ENCODE measurements around the gene RTP1. TPM values are rescaled to one million over a fixed set of nuclear protein-coding genes. Genes with fewer than 3 reads are reported as not detected.
"Not testable (repeated sequence)": the region's sequence is repeated elsewhere in the genome, so short reads cannot be mapped to it uniquely, and the experiment has no call there.

The RTP1 gene
- total RNA-seq, 2 experiments from 2014 or later, result not detected

DNA sequence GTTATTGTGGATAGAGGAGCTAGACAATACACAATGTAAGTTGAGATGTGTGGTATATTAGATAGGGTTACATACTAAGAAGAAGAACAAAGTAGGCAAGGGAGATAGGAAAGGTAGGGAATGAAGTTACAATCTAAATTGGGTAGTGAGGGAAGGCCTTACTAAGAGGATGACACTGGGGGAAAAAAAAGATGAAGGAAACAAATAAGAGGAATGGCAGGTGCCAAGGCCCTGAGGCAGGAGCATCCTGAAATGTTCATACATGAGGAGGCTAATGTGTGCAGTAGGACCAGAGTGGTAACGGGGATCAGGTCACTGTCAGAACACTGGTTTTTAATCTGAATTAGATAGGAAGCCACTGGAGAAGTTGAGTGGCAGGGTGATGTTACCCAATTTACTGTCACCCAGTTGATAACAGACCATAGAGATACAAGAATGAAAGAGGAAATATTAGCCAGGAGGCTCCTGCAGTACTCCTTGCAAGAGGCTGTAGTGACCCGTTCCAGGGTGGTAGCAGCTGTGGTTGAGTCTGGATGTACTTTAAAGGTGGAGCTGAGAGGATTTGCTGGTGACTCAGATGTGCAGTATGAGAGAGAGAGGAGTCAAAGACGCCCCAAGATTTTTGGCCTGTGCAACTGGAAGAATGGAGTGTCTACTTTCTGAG, 14.4 kb downstream of the RTP1 start:
- no peak overlapping the region for H3K27ac Mint-ChIP-seq
- no peak for DNase-seq
- no peaks in the 10 kb centered on the region for H3K4me1 Mint-ChIP-seq
- no peak overlapping the region for H3K4me3 Mint-ChIP-seq
- no peaks in the 10 kb centered on the region for H3K9me3 Mint-ChIP-seq
- H3K27me3 Mint-ChIP-seq, result no peaks in the 10 kb centered on the region
- no peaks in the 10 kb centered on the region for H3K36me3 Mint-ChIP-seq

DNA sequence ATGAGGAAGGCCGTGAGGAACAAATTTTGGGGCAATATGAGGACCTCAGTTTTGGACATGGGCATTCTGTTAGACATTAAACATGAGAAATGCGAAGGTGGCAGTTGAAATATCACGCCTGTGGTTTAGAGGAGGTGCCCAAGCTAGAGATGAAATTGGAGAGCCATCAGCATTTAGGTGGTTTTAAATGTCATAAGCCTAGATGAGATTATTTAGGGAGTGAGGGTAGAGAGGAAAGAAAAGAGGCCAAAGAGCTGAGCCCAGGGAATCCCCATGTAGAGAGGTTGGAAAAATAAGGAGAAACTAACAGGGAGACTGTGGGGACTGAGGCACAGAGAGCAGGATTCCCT, 14.9 kb downstream of the RTP1 start:
- H3K4me3 Mint-ChIP-seq, result no peak overlapping the region
- H3K27ac Mint-ChIP-seq, result no peak overlapping the region
- no peak for DNase-seq
- H3K27me3 Mint-ChIP-seq, result no peaks in the 10 kb centered on the region
- no peaks in the 10 kb centered on the region for H3K9me3 Mint-ChIP-seq
- no peaks in the 10 kb centered on the region for H3K4me1 Mint-ChIP-seq
- H3K36me3 Mint-ChIP-seq, result no peaks in the 10 kb centered on the region

DNA sequence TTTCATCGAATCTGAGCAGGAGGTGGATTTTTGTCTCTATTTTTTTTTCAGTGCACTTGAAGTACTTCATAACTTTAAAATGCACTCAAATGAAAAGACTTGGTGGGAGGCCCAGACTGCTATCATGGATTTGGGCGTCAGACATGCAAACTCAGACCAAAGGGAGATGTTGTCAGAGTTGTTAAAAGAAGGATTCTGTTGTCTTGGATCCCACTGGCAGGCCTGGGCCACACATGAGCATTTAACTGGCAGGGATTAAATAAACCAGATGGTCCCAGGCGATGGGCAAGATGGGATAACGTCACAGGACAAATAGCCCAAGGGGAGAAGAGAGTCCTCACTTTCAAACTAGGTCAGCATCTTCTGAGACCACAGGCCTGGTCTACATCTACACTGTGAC, 15.4 kb downstream of the RTP1 start:
- Mint-ChIP-seq H3K27ac (no peak overlapping the region), H3K4me1 (no peaks in the 10 kb centered on the region), H3K27me3 (no peaks in the 10 kb centered on the region), H3K9me3 (no peaks in the 10 kb centered on the region), H3K36me3 (no peaks in the 10 kb centered on the region), H3K4me3 (no peak overlapping the region)
- no peak for DNase-seq

DNA sequence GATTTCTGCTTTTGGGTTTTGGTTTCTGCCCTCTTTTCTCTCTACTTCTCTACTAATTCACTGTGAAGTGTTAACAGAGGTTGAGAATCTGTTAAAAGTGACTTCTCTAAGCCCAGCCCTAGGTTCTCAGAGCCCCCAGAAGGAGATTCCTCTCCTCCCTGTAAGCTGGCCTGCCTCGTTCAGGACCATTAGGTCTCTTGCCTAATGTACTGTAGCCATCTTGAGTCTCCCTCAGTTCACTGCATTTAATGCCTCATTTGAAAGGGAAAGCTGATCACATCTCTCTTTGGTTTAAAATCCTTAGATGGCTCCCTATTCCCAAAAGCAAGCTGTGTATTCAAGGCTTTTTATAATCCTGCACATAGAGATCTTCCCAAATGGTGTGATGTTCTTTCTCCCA, 16.3 kb downstream of the RTP1 start:
- Mint-ChIP-seq H3K4me1 (no peaks in the 10 kb centered on the region), H3K9me3 (no peaks in the 10 kb centered on the region), H3K27me3 (no peaks in the 10 kb centered on the region), H3K36me3 (no peaks in the 10 kb centered on the region), H3K4me3 (no peak overlapping the region), H3K27ac (no peak overlapping the region)
- no peak for DNase-seq

DNA sequence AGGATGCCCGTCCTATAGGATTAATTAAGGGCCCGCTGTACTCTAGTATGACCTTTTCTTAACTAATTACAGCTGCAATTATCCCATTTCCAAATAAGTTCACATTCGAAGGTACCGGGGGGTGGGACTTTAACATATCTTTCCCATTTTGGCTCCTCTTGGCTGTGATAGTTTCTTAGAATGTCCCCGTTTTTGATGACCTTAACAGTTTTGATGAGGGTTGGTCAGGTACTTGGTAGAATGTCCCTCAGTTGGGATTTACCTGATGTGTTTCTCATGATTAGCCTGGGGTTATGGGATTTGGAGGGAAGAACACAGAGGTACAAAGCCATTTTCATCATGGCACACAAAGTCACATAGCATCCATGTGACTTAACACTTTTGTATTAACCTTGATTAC, 18.2 kb downstream of the RTP1 start:
- DNase-seq, result no peak
- Mint-ChIP-seq H3K27ac (no peak overlapping the region), H3K4me3 (no peak overlapping the region), H3K36me3 (no peaks in the 10 kb centered on the region), H3K9me3 (no peaks in the 10 kb centered on the region), H3K4me1 (no peaks in the 10 kb centered on the region), H3K27me3 (no peaks in the 10 kb centered on the region)

DNA sequence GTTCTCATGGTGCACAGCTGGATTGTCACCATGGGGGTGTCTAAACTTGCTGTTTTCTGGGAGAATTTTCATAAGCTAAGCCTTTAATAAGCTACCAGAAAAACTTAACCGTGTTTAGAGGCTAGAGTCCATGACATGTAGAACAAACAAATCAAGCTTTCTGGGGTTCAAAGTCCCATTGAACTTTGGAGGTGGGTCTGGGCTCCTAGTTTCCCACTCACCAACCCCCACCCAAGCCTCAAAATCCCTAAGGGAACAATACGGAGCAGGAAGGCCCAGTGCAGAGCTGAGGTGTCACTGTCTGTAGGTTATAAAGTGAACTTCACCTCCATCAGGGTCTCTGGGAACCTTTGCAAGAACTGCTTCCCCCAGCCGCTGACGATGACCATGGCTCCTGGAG, 25.5 kb downstream of the RTP1 start:
- no peaks in the 10 kb centered on the region for H3K36me3 Mint-ChIP-seq
- no peaks in the 10 kb centered on the region for H3K9me3 Mint-ChIP-seq
- no peak for DNase-seq
- no peak overlapping the region for H3K4me3 Mint-ChIP-seq
- H3K27me3 Mint-ChIP-seq, result no peaks in the 10 kb centered on the region
- H3K4me1 Mint-ChIP-seq, result no peaks in the 10 kb centered on the region
- H3K27ac Mint-ChIP-seq, result no peak overlapping the region

DNA sequence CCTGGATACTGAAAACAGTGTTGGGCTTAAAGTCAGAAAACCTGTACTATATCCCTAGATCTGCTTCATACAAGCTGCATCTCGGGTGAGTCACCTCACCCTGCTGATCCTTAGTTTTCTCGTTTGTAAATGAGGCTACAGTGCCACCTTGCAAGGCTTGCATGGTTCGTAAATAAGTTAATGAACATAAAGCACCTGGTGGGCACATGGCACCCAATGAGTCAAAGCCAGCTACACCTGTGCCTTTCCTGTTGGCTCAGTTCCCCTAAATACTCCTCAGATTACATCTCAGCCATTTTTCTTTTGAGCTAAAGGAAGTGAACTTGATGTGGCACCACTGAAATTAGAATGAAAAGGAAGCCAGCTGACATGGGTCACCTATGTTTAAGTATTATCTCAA, 26.5 kb downstream of the RTP1 start:
- no peaks in the 10 kb centered on the region for H3K9me3 Mint-ChIP-seq
- H3K36me3 Mint-ChIP-seq, result no peaks in the 10 kb centered on the region
- no peaks in the 10 kb centered on the region for H3K27me3 Mint-ChIP-seq
- no peak overlapping the region for H3K4me3 Mint-ChIP-seq
- H3K27ac Mint-ChIP-seq, result no peak overlapping the region
- no peaks in the 10 kb centered on the region for H3K4me1 Mint-ChIP-seq
- DNase-seq, result no peak

DNA sequence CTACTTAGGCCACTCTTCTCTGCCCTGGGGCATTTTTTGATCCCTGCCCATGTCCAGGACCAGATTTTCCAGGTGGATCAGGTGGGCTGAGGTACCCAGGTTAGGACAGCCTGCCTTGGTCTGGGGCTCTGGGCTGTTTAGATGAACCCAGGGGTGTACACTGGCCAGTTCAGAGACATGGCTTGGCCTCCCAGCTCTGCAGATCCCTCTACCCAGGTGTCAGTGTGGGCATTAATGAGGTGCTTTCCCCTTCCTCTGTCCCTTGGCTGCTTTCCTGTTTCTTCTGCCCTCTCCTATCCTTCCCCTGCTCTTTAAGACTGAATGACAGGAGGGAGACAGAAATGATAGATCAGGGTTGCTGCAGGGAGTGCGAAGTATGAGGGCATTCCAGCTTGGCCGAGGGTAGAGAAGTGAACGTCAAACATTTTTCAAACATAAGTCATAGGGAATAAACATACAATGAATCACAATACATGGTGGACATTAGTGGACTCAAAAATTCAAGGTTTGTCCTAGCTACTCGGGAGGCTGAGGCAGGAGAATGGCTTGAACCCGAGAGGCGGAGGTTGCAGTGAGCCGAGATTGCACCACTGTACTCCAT, 30.5 kb downstream of the RTP1 start:
- no peak for DNase-seq
- no peaks in the 10 kb centered on the region for H3K9me3 Mint-ChIP-seq
- peaks cover 4% of the 10 kb centered on the region for H3K27me3 Mint-ChIP-seq
- H3K36me3 Mint-ChIP-seq, result no peaks in the 10 kb centered on the region
- H3K27ac Mint-ChIP-seq, result no peak overlapping the region
- H3K4me1 Mint-ChIP-seq, result no peaks in the 10 kb centered on the region
- H3K4me3 Mint-ChIP-seq, result no peak overlapping the region

DNA sequence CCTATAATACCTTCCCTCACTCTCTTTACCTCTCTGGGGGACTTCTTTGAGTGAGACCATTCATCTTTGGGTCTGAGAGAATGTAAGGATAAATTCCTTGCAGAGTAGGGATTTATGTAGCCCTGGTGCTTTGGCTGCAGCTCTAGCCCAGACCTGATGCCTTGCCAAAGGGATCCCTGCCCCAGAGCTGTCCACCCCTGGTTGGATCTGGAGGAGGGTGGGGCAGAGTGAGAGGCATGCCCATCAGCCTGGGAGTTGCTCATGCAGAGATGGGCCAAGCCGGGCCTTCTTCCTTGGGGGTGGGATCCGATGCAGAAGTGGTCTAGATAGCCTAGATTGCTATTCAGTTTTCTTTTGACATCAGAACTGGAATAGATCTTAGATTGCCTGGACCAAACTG, 31.5 kb downstream of the RTP1 start:
- no peaks in the 10 kb centered on the region for H3K9me3 Mint-ChIP-seq
- peaks cover 4% of the 10 kb centered on the region for H3K27me3 Mint-ChIP-seq
- DNase-seq, result no peak
- no peaks in the 10 kb centered on the region for H3K4me1 Mint-ChIP-seq
- no peaks in the 10 kb centered on the region for H3K36me3 Mint-ChIP-seq
- no peak overlapping the region for H3K4me3 Mint-ChIP-seq
- no peak overlapping the region for H3K27ac Mint-ChIP-seq

DNA sequence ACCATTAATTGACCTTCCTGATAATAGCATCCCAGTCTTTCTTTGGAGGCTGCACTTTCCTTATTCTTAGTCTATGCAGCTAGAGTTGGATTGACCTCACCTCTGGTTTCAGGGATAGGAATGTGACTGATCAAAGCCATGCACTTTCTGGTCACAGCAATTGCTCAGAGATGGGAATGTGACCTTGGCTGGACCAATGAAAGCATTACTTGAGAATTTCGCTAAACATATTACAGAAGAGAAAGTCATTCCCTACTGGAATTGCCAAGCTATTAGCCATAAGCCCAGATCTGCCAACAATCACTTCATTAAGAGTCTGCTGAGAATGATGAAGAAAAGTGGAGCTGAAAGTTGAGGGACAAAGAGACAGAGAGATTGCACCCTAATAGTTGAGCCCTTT, 32.7 kb downstream of the RTP1 start:
- DNase-seq, result no peak
- no peaks in the 10 kb centered on the region for H3K4me1 Mint-ChIP-seq
- H3K36me3 Mint-ChIP-seq, result no peaks in the 10 kb centered on the region
- no peaks in the 10 kb centered on the region for H3K9me3 Mint-ChIP-seq
- no peak overlapping the region for H3K27ac Mint-ChIP-seq
- H3K27me3 Mint-ChIP-seq, result peaks cover 4% of the 10 kb centered on the region
- no peak overlapping the region for H3K4me3 Mint-ChIP-seq

DNA sequence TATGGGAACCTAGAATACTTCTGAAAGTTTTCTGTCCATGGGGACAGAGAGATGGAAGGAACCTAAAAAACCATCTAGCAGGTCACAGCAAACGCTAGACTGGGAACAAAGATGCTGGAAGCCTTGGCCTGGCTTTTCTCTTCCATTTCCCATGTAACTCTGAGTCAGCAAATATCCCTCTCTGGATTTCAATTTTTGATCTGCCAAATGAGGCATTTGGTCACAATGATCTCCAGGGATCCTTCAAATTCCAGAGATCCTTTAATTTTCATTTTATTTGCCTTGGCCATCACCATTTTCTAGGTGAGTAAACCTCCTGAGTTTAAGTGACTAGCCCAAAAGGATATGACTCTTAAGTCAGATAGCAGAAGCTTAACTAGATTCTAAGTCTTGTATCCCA, 39.7 kb downstream of the RTP1 start:
- Mint-ChIP-seq H3K27me3 (no peaks in the 10 kb centered on the region), H3K4me3 (no peak overlapping the region), H3K9me3 (peaks cover 5% of the 10 kb centered on the region), H3K27ac (no peak overlapping the region), H3K4me1 (no peaks in the 10 kb centered on the region), H3K36me3 (no peaks in the 10 kb centered on the region)
- no peak for DNase-seq

DNA sequence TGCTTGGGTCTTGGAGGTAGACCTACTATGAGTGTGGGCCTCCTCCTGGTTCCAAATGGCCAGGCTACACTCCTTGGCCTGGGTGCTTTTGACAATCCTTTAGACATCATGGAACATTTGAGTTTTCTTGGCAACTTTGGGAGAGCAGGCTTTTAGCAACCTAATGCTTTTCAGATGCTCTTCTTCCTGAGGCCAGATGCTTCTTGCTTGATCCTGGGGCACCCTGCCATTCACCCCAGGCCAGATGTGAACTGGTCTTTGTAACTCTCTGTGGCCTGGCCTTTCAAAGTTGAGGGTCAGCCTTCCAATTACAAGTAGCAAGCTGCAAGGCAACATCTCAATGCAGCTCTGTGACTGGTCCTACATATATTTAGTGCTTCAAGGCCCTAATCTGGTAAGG, 40.5 kb downstream of the RTP1 start:
- H3K4me3 Mint-ChIP-seq, result no peak overlapping the region
- H3K27ac Mint-ChIP-seq, result no peak overlapping the region
- H3K9me3 Mint-ChIP-seq, result peaks cover 5% of the 10 kb centered on the region
- no peaks in the 10 kb centered on the region for H3K27me3 Mint-ChIP-seq
- H3K4me1 Mint-ChIP-seq, result no peaks in the 10 kb centered on the region
- no peaks in the 10 kb centered on the region for H3K36me3 Mint-ChIP-seq
- DNase-seq, result no peak

DNA sequence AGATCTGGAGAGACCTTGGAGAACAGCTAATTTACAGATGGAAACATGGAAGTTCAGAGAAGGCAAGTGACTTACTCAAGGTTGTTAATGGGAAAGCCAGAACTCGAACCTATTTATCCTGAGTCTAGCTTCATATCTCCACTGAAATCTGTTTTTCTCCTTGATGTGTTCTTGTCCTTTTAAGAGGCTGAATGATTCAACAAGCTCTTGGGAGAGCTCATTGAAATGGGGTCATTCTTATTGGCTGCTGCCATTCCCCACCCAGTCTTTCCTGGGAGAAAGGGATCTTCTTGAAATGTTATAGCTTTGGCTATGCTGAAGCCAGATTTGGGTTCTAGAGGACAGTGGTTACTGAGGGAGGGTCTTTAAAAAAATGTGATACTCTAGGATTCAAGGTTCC, 41.0 kb downstream of the RTP1 start:
- H3K27ac Mint-ChIP-seq, result no peak overlapping the region

DNA sequence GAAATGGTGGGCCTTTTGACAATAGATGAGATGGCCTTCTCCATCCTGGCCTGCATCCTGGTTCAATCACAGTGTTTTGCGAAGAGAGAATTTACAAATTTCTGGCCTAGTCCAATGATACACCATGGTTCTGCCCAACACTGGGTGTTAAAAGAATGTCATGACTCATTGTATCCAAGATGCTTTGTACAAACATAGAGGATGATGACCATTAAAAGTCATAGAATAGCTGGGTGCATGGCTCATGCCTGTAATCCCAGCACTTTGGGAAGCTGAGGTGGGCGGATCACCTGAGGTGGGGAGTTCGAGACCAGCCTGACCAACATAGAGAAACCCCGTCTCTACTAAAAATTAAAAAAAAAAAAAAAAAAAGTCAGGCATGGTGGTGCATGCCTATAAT, 41.5 kb downstream of the RTP1 start:
- H3K4me3 Mint-ChIP-seq, H3K27me3 Mint-ChIP-seq, H3K4me1 Mint-ChIP-seq, H3K36me3 Mint-ChIP-seq, H3K27ac Mint-ChIP-seq, H3K9me3 Mint-ChIP-seq, DNase-seq: not testable (repeated sequence)

More for the DNA sequence above, 41.0 kb downstream of the RTP1 start:
- no peaks in the 10 kb centered on the region for H3K36me3 Mint-ChIP-seq
- H3K4me1 Mint-ChIP-seq, result peaks cover 3% of the 10 kb centered on the region
- H3K4me3 Mint-ChIP-seq, result no peak overlapping the region
- peaks cover 5% of the 10 kb centered on the region for H3K9me3 Mint-ChIP-seq
- DNase-seq, result no peak
- no peaks in the 10 kb centered on the region for H3K27me3 Mint-ChIP-seq

DNA sequence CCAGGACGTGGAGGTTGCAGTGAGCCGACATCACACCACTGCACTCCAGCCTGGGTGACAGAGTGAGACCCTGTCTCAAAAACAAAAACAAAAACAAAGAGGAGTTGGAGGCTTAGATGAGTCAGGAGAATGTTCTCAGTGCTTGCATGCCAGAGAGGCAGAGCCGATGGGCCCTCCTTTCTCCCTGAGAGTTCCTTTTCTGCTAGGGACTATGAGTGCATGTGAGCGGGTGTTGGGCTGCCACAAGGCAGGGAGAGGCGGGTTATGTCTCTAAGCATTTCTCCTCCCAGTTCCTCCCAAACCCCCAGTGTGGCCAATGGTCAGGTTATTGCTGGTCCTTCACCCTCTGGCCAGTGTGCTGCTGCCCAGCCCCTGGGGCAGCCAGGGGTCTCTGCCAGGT, 45.1 kb downstream of the RTP1 start:
- no peak for DNase-seq
- Mint-ChIP-seq H3K4me3 (no peak overlapping the region), H3K36me3 (no peaks in the 10 kb centered on the region)

DNA sequence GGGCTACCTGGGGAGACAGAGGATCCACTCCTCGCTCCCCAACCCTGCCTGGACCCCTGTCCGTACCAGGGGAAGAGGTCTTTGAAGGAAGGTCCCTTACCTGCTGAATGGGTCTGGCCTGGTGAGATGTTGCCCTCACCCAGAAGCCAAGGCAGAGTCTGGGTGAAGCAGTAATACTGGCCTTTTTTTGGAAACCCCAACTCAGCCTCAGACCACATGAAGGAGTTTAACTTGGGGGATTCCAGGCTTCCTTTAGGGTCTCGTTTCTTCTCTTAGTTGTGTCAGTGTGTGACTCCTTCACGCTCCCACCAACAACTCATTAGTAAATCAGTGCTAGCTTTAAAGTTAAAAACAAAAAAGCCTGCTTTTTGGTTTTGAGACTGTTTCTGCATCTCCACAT, 45.6 kb downstream of the RTP1 start:
- peak; percentile 12 for DNase-seq

More for the DNA sequence above, 45.1 kb downstream of the RTP1 start:
- Mint-ChIP-seq H3K4me1 (peaks cover 11% of the 10 kb centered on the region), H3K27ac (no peak overlapping the region), H3K27me3 (peaks cover 11% of the 10 kb centered on the region), H3K9me3 (peaks cover 5% of the 10 kb centered on the region)

More for the DNA sequence above, 45.6 kb downstream of the RTP1 start:
- Mint-ChIP-seq H3K4me3 (no peak overlapping the region), H3K4me1 (peaks cover 11% of the 10 kb centered on the region), H3K27ac (no peak overlapping the region), H3K36me3 (no peaks in the 10 kb centered on the region), H3K9me3 (peaks cover 5% of the 10 kb centered on the region), H3K27me3 (peaks cover 11% of the 10 kb centered on the region)

Data from activated naive CD8-positive, alpha-beta T cell treated with anti-CD3 and anti-CD28 coated beads for 36 hours (primary cell).